ENCODE results near the gene HIP1R. TPM values are rescaled to one million over a fixed set of nuclear protein-coding genes. Genes with fewer than 3 reads are reported as not detected.

The HIP1R gene
- total and polyA plus RNA-seq, 2 of the 13 experiments (the other 11 are each of a cell fraction or from before 2014, with no cell fraction given), result 18.4 to 25.5 TPM

GRCh38 chr12:122844366-122844971 is 9.2 kb downstream of the HIP1R start:
- intact Hi-C loops (cut with micrococcal nuclease; ENCODE audit: unreplicated experiment) (loop anchor here (5.0 kb wide), 1 partner anchor 47 kb away; no protein-coding TSS in a partner anchor), in situ Hi-C loops (cut with HindIII; ENCODE audit: extremely low pct_ligation_motif_present, low pct_unique_long_range_greater_than_20kb) (no loop called here)
- Histone ChIP-seq H2AFZ (ENCODE audit: low read length) (no peak overlapping the region), H3K27ac (ENCODE audit: extremely low read length, insufficient read depth, low read length) (no peak overlapping the region), H3K4me2 (ENCODE audit: low read depth, low read length) (no peak overlapping the region), H3K9ac (ENCODE audit: insufficient read depth, low read depth, low read length) (no peak overlapping the region), H3K9me3 (ENCODE audit: low read length) (no peaks in the 10 kb centered on the region), H3K27me3 (ENCODE audit: control insufficient read depth in 1 of 2, insufficient read depth in 2 of 2, low read length in 2 of 2) (no peaks in the 10 kb centered on the region), H3K79me2 (ENCODE audit: insufficient read depth, low read length) (peaks cover 10% of the 10 kb centered on the region), H3K4me1 (ENCODE audit: insufficient read depth, low read length) (peaks cover 54% of the 10 kb centered on the region), H3K36me3 (replicated peaks in 1 of 2; ENCODE audit: control insufficient read depth in 1 of 2, insufficient read depth in 2 of 2, low read length in 2 of 2) (0 out of 5 replicates have a peak, but pooled peaks cover 0 to 5% of the 10 kb centered on the region in 2 experiments), H4K20me1 (ENCODE audit: insufficient read depth, low read length) (peaks cover 8% of the 10 kb centered on the region; the same call in 1 of the 2 replicates), H3K4me3 (replicated peaks in 1 of 3; ENCODE audit: insufficient read depth in 1 of 3, low read depth in 2 of 3, low read length in 3 of 3) (no peak overlapping the region)
- DNase-seq (ENCODE audit: low spot score) (no peak), FAIRE-seq (no peak), ATAC-seq (no peak)
- ChIA-PET POLR2A (no interaction called here), CTCF (ENCODE audit: low intra/inter-chr PET ratio, low total read pairs) (no interaction called here)
- TF ChIP-seq ZNF678 (CRISPR knock-in tag; IDR thresholded peaks at IDR 0.05) (no peak), TAF15 (IDR thresholded peaks at IDR 0.05; ENCODE audit: low read depth, low read length, poor library complexity, severe bottlenecking) (no peak), NR0B2 (CRISPR knock-in tag; IDR thresholded peaks at IDR 0.05) (no peak), MED8 (CRISPR knock-in tag; IDR thresholded peaks at IDR 0.05; ENCODE audit: insufficient replicate concordance) (no peak), THAP7 (CRISPR knock-in tag; IDR thresholded peaks at IDR 0.05) (no peak), CEBPZ (IDR thresholded peaks at IDR 0.05; ENCODE audit: low read length) (no peak), ZNF703 (CRISPR knock-in tag; IDR thresholded peaks at IDR 0.05; ENCODE audit: borderline replicate concordance) (no peak), MIXL1 (CRISPR knock-in tag; IDR thresholded peaks at IDR 0.05) (no peak), SRSF4 (IDR thresholded peaks at IDR 0.05; ENCODE audit: low read depth, low read length, poor library complexity, severe bottlenecking) (no peak), YEATS4 (CRISPR knock-in tag; IDR thresholded peaks at IDR 0.05; ENCODE audit: borderline replicate concordance) (no peak), EED (CRISPR knock-in tag; IDR thresholded peaks at IDR 0.05) (no peak), ZNF552 (CRISPR knock-in tag; IDR thresholded peaks at IDR 0.05; ENCODE audit: borderline replicate concordance) (no peak), CCAR2 (optimal IDR thresholded peaks at IDR 0.05; ENCODE audit: low read depth, low read length) (no peak), ZNF800 (CRISPR knock-in tag; IDR thresholded peaks at IDR 0.05) (no peak), KDM5A (IDR thresholded peaks at IDR 0.05; ENCODE audit: borderline replicate concordance, low read length) (no peak), ZNF816 (CRISPR knock-in tag; IDR thresholded peaks at IDR 0.05; ENCODE audit: borderline replicate concordance) (no peak), ZSCAN12 (CRISPR knock-in tag; IDR thresholded peaks at IDR 0.05) (no peak), NBN (conservative IDR thresholded peaks at IDR 0.05) (no peak), GFI1 (CRISPR knock-in tag; IDR thresholded peaks at IDR 0.05; ENCODE audit: borderline replicate concordance) (no peak)
- BruUV-seq (replicated peaks), result no TSS peak
- 86% methylated on average over 5 of the region's 8 CpGs for WGBS (ENCODE audit: low lambda C conversion rate)

Measured in HepG2 (cell line).